HepG2 (cell line): Measurements from ENCODE around the gene MTTP. TPM values are rescaled to one million over a fixed set of nuclear protein-coding genes. Genes with fewer than 3 reads are reported as not detected.

Source experiments
- FOXM1 ChIP-seq: sonication (generic); formaldehyde crosslinking; IDR thresholded peaks from 2 replicates; pipeline ENCODE4 v1.5.0; 2020; ENCODE audit warnings: missing genetic modification reagents
- HOXA3 ChIP-seq: sonication (generic); formaldehyde crosslinking; IDR thresholded peaks from 2 replicates; pipeline ENCODE4 v1.5.0; 2020; ENCODE audit warnings: missing genetic modification reagents
- KLF11 ChIP-seq: IDR thresholded peaks from 2 replicates; pipeline ENCODE4 v1.6.1; 2016; ENCODE audit warnings: missing compliant biosample characterization
- SOX6 ChIP-seq, 2 experiments: fragments of 450-650 bp in 1 of 2; sonication (generic) in 1 of 2; formaldehyde crosslinking in 1 of 2; IDR thresholded peaks; 2 replicates each; pipeline versions ENCODE4 v1.4.0 to v1.6.1; 2017 to 2020; ENCODE audit warnings: antibody characterized with exemption in 1 of 2, mild to moderate bottlenecking in 1 of 2, missing genetic modification reagents in 1 of 2
- SP4 ChIP-seq: sonication (generic); formaldehyde crosslinking; IDR thresholded peaks from 2 replicates; pipeline ENCODE4 v1.8.1; 2023; ENCODE audit warnings: mild to moderate bottlenecking, missing genetic modification reagents
- U2AF1 ChIP-seq: fragments of 200-400 bp; formaldehyde crosslinking; optimal IDR thresholded peaks from 2 replicates; pipeline ENCODE3; 2017; ENCODE audit warnings: mild to moderate bottlenecking, low read depth, low read length
- ZFP36 ChIP-seq: fragments of 150-350 bp; IDR thresholded peaks from 2 replicates; pipeline ENCODE4 v1.6.1; 2018; ENCODE audit warnings: borderline replicate concordance, low read length, low read depth; ENCODE audit not compliant: partially characterized antibody
- ZNF230 ChIP-seq: sonication (generic); formaldehyde crosslinking; IDR thresholded peaks from 2 replicates; pipeline ENCODE4 v1.4.0; 2020; ENCODE audit warnings: mild to moderate bottlenecking, missing genetic modification reagents
- ZNF24 ChIP-seq: fragments of 450-650 bp; IDR thresholded peaks from 2 replicates; pipeline ENCODE4 v1.6.1; 2017; ENCODE audit warnings: antibody characterized with exemption, mild to moderate bottlenecking
- ZNF33B ChIP-seq: sonication (generic); formaldehyde crosslinking; IDR thresholded peaks from 2 replicates; pipeline ENCODE4 v1.5.1; 2020; ENCODE audit warnings: mild to moderate bottlenecking, missing genetic modification reagents
- ZNF629 ChIP-seq: sonication (generic); formaldehyde crosslinking; conservative IDR thresholded peaks from 2 replicates; pipeline ENCODE4 v1.5.0; 2020; ENCODE audit warnings: missing genetic modification reagents
- ZNF652 ChIP-seq: IDR thresholded peaks from 2 replicates; pipeline ENCODE4 v1.6.1; 2016; ENCODE audit warnings: low read depth, borderline replicate concordance
- ZSCAN12 ChIP-seq: sonication (generic); formaldehyde crosslinking; IDR thresholded peaks from 2 replicates; pipeline ENCODE4 v1.9.0; 2021; ENCODE audit warnings: mild to moderate bottlenecking, missing genetic modification reagents
- polyA plus RNA-seq, 8 experiments: library from polyadenylated mRNA; depleted of rRNA in 3 of 8; stranded (reverse) in 7 of 8; unstranded in 1 of 8; fragments of >200 nt; fragmentation: Illumina TruSeq in 4 of 8; extraction: Trizol in 4 of 8; gene quantifications; 2 replicates each; pipeline versions ENCODE4 v1.2.1 to v1.2.3, GENCODE V29; 2011 to 2016; ENCODE audit warnings: low read depth in 4 of 8, missing spikeins in 1 of 8, mixed read lengths in 1 of 8; ENCODE audit not compliant: insufficient read depth in 1 of 8
- total RNA-seq, 5 experiments: library from RNA; depleted of rRNA; stranded (reverse); fragments of >200 nt; fragmentation: Illumina TruSeq; extraction: Trizol; gene quantifications; 2 replicates each; pipeline ENCODE4 v1.2.3, GENCODE V29; 2016; ENCODE audit warnings: low read depth in 1 of 5
- TF ChIP-seq, protein P1 (sequence below): sonication (generic); formaldehyde crosslinking; IDR thresholded peaks from 2 replicates; pipeline ENCODE4 v1.4.0; 2020; ENCODE audit warnings: missing genetic modification reagents, borderline replicate concordance
- TF ChIP-seq, protein P2 (sequence below): sonication (generic); formaldehyde crosslinking; IDR thresholded peaks from 2 replicates; pipeline ENCODE4 v1.4.0; 2020; ENCODE audit warnings: mild to moderate bottlenecking, low read depth, missing genetic modification reagents
- TF ChIP-seq, protein P3 (sequence below): sonication (generic); formaldehyde crosslinking; conservative IDR thresholded peaks from 2 replicates; pipeline ENCODE4 v1.4.0; 2020; ENCODE audit warnings: missing genetic modification reagents
- TF ChIP-seq, protein P4 (sequence below): sonication (generic); formaldehyde crosslinking; IDR thresholded peaks from 2 replicates; pipeline ENCODE4 v1.4.0; 2020; ENCODE audit warnings: missing genetic modification reagents
- TF ChIP-seq, protein P5 (sequence below): sonication (generic); formaldehyde crosslinking; IDR thresholded peaks from 2 replicates; pipeline ENCODE4 v1.4.0; 2020; ENCODE audit warnings: mild to moderate bottlenecking, missing genetic modification reagents, borderline replicate concordance

Gene MTTP
- total and polyA plus RNA-seq, 2 of the 13 experiments (the other 11 are each of a cell fraction or from before 2014, with no cell fraction given): 84.7 to 102 TPM

DNA sequence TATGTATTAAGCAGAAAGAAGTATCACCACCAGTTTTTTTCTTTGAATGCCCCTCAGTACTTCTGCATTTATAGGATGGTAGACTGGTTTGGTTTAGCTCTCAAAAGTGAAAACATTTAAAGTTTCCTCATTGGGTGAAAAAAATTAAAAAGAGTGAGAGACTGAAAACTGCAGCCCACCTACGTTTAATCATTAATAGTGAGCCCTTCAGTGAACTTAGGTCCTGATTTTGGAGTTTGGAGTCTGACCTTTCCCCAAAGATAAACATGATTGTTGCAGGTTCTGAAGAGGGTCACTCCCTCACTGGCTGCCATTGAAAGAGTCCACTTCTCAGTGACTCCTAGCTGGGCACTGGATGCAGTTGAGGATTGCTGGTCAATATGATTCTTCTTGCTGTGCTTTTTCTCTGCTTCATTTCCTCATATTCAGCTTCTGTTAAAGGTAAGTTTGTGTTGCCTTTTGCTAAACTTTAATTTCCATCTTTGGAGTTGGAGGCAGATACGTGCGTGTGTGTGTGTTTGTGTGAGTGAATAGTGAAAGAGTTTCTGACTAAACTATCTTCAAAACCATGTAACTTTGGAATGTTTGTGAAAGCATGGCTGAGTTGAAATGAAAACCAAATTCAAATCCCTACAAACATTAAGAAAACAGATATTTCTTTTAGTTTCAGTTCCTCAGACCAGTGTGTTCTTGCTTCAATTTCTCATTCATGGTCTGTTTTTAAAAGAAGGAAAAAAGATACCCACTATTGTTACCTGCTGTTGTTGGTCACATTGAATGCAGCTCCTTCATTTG lies at the start of gene MTTP (continued):
- TF ChIP-seq, protein P1, sequence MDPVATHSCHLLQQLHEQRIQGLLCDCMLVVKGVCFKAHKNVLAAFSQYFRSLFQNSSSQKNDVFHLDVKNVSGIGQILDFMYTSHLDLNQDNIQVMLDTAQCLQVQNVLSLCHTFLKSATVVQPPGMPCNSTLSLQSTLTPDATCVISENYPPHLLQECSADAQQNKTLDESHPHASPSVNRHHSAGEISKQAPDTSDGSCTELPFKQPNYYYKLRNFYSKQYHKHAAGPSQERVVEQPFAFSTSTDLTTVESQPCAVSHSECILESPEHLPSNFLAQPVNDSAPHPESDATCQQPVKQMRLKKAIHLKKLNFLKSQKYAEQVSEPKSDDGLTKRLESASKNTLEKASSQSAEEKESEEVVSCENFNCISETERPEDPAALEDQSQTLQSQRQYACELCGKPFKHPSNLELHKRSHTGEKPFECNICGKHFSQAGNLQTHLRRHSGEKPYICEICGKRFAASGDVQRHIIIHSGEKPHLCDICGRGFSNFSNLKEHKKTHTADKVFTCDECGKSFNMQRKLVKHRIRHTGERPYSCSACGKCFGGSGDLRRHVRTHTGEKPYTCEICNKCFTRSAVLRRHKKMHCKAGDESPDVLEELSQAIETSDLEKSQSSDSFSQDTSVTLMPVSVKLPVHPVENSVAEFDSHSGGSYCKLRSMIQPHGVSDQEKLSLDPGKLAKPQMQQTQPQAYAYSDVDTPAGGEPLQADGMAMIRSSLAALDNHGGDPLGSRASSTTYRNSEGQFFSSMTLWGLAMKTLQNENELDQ: no peak
- TF ChIP-seq ZNF652 (CRISPR knock-in tag) (no peak; the same call in 1 of the 2 replicates), ZNF230 (CRISPR knock-in tag) (no peak; the same call in 1 of the 2 replicates), ZNF33B (CRISPR knock-in tag) (no peak), FOXM1 (CRISPR knock-in tag) (no peak), KLF11 (CRISPR knock-in tag) (no peak), ZFP36 (no peak), ZNF629 (no peak), SOX6 (IDR thresholded peaks at IDR 0.05) (no peak), SOX6 (CRISPR knock-in tag; IDR thresholded peaks at IDR 0.05) (peak; percentile 79), ZSCAN12 (CRISPR knock-in tag) (no peak), ZNF24 (no peak), U2AF1 (no peak), HOXA3 (CRISPR knock-in tag) (peak; percentile 82), SP4 (CRISPR knock-in tag) (no peak)
- TF ChIP-seq, protein P2, sequence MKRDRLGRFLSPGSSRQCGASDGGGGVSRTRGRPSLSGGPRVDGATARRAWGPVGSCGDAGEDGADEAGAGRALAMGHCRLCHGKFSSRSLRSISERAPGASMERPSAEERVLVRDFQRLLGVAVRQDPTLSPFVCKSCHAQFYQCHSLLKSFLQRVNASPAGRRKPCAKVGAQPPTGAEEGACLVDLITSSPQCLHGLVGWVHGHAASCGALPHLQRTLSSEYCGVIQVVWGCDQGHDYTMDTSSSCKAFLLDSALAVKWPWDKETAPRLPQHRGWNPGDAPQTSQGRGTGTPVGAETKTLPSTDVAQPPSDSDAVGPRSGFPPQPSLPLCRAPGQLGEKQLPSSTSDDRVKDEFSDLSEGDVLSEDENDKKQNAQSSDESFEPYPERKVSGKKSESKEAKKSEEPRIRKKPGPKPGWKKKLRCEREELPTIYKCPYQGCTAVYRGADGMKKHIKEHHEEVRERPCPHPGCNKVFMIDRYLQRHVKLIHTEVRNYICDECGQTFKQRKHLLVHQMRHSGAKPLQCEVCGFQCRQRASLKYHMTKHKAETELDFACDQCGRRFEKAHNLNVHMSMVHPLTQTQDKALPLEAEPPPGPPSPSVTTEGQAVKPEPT (CRISPR knock-in tag): no peak
- TF ChIP-seq, protein P3, sequence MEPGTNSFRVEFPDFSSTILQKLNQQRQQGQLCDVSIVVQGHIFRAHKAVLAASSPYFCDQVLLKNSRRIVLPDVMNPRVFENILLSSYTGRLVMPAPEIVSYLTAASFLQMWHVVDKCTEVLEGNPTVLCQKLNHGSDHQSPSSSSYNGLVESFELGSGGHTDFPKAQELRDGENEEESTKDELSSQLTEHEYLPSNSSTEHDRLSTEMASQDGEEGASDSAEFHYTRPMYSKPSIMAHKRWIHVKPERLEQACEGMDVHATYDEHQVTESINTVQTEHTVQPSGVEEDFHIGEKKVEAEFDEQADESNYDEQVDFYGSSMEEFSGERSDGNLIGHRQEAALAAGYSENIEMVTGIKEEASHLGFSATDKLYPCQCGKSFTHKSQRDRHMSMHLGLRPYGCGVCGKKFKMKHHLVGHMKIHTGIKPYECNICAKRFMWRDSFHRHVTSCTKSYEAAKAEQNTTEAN (CRISPR knock-in tag): no peak; the same call in 1 of the 2 replicates
- TF ChIP-seq, protein P4, sequence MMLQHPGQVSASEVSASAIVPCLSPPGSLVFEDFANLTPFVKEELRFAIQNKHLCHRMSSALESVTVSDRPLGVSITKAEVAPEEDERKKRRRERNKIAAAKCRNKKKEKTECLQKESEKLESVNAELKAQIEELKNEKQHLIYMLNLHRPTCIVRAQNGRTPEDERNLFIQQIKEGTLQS: no peak
- TF ChIP-seq, protein P5, sequence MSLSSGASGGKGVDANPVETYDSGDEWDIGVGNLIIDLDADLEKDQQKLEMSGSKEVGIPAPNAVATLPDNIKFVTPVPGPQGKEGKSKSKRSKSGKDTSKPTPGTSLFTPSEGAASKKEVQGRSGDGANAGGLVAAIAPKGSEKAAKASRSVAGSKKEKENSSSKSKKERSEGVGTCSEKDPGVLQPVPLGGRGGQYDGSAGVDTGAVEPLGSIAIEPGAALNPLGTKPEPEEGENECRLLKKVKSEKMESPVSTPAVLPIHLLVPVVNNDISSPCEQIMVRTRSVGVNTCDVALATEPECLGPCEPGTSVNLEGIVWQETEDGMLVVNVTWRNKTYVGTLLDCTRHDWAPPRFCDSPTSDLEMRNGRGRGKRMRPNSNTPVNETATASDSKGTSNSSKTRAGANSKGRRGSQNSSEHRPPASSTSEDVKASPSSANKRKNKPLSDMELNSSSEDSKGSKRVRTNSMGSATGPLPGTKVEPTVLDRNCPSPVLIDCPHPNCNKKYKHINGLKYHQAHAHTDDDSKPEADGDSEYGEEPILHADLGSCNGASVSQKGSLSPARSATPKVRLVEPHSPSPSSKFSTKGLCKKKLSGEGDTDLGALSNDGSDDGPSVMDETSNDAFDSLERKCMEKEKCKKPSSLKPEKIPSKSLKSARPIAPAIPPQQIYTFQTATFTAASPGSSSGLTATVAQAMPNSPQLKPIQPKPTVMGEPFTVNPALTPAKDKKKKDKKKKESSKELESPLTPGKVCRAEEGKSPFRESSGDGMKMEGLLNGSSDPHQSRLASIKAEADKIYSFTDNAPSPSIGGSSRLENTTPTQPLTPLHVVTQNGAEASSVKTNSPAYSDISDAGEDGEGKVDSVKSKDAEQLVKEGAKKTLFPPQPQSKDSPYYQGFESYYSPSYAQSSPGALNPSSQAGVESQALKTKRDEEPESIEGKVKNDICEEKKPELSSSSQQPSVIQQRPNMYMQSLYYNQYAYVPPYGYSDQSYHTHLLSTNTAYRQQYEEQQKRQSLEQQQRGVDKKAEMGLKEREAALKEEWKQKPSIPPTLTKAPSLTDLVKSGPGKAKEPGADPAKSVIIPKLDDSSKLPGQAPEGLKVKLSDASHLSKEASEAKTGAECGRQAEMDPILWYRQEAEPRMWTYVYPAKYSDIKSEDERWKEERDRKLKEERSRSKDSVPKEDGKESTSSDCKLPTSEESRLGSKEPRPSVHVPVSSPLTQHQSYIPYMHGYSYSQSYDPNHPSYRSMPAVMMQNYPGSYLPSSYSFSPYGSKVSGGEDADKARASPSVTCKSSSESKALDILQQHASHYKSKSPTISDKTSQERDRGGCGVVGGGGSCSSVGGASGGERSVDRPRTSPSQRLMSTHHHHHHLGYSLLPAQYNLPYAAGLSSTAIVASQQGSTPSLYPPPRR (CRISPR knock-in tag): peak; percentile 53; the same call in 1 of the 2 replicates
